ENCODE data around the gene LGR4.

Gene LGR4

DNA sequence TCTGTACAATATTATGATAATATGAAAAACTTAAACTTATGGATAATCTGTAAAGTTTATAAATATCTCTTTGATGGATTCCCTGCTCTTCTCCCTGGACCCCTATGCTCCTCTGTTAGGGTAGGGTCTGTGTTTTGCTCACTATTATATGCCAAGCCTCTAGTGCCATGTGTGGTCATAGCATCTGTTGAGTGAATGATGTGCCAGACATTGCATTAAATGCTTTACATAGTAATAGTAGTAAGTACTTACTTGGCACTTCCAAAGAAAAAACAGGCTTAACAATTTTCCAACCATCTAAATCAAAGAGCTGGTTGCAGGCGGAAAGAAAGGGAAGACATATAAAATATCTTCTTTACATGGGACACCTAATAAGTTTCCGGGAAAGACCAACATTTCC is 46.8 kb downstream of the LGR4 start:
- no peak for DNase-seq

- DNase-seq: no peak
Measured at GRCh38 chr11:27423125-27423524, 49.5 kb downstream of the LGR4 start.

GRCh38 chr11:27421819-27422494 is 50.6 kb downstream of the LGR4 start:
- no peak for DNase-seq

DNA sequence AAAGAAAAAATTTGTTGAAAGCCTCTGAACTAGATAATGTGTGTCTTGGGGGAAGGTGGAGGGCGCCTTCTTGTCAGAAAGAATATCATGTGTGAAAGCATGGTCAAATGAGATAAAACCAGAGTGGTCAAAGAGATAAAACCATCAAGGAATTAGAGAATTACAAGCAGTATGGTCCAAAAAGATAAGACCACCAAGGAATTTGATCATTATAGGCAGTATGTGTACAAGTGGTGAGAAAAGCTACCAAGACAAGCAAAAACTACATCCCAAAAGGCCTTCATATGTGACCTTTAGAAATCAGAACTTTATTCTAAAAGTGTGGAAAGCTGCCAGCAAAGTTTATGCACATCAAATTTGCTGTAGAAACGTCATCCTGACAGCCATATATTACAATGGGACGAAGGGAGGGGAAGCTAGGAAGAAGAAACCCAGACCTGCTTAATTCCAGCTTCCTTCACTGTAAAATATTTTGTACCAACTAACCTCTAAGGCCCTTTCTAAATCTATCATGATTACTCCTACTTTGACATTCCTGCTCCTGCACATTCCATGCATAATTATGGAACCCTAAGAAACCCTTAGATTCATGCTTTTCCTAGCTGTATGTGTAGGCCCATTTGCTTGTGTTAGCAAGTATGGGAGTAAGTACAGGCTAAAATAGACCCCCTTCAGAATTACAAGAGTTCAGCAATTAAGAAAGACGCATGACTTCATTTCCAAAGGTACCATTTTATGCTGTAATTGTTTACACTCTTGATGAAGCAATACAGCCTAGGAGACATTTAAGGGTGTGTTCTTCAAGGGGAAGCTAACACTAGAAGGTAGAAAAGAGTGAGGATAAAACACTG is 51.6 kb downstream of the LGR4 start:
- no peak for DNase-seq

DNA sequence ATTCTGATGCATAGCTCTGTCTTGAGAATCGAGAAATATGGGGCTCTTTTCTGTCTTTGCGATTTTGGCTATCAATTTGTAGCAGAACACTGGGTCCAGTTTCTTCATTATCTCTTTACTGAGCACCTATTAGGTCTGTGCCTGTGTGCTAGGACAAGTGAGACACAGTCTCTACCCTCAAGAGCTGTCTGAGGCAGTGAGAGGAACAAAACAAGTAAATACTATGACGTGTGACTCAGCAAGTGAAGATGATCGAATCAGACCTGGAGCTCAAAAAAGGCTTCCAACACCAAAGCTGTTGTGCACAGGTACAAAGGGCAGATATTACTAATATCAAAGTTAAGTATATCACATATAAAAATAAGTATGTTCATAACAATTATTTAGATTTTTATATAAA is 52.4 kb downstream of the LGR4 start:
- no peak for DNase-seq

GRCh38 chr11:27418356-27418755 is 54.2 kb downstream of the LGR4 start:
- DNase-seq: no peak

DNA sequence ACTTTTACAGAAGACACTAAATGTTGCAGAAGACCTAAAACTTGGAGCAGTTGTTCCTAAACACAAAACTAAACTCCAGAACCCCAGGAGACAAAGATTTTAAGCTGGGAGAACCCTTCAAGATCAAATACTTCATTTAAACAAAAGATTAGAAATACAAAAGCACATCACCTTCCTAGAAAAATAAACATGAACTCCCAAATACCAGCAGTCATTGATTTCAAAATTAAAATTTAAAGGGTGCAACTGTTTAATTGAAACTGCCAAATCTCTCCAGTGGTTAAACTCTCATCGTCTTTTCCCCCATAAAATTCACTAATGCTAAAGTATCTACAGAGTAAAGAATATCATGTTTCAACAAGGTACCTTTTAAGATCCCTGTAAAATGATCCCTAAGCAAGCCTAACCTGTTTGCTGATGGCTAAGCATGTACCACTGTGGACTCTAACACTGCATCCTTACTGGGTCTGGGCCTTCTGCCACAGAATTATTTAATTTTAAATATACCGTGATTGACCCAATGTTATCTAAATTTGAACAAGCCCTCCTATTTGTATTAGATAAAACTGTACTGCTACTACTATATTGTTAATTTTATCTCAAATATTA is 55.9 kb downstream of the LGR4 start:
- no peak for DNase-seq

DNA sequence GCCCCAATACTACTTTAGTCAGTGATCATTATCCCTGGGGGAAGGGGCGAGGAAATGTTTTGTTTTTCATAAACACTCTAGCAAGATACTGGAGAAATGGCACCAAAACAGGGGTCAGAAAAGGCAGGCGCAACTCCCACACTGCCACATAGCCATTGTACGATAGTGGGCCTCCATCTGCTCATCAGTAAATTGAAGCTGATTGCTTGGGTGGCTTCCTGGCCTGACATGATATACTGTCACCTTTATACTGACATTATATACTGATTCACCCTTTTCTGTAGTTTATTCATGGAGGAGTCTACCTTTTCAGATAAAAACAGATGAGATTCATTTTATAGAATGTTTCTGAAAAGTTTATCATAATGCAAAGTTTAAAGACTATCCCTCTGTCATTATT is 57.9 kb downstream of the LGR4 start:
- DNase-seq: no peak

GRCh38 chr11:27413218-27413617 is 59.4 kb downstream of the LGR4 start:
- no peak for DNase-seq

DNA sequence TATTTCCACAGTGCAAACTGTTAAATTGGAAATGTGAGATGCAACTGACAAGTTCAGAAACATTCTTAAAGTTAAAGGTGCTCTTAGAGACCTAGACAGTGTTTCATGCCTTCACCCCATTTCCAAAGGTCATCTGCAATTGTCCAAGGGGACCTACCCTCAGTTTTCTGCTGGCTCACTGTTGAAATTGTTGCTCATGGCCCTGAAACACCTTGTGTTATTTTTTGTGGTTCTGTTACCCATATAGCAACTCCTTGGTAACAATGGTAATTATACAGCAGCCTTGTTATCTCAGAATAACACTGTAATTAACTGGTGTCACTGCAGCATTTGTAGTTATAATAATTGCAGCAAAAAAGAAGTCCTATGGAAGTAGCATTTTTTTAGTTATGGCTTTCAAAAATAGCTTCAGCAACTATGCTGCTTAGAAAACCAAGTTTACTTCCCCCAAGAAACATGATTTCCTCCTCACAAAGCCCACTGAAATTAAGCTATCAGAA is 60.3 kb downstream of the LGR4 start:
- no peak for DNase-seq

- no peak for DNase-seq
Measured at GRCh38 chr11:27411328-27411727, 61.3 kb downstream of the LGR4 start.

GRCh38 chr11:27410272-27410671 is 62.3 kb downstream of the LGR4 start:
- DNase-seq: no peak

DNA sequence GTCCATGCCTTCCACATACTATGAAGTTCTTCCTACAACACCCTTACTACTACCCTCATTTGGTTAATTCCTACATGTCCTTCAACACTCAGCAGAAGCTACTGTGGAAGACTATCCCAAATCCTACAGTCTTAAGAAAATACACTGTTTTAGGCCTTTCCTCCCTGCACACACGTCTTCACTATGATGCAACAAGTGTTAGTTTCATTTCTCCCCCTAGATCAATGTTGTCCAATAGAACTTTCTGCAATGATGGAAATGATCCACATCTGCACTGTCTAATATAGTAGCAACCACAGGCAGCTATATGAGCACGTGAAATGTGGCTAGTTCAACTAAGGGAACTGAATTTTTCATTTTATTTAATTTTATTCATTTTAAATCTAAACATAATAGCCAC is 62.8 kb downstream of the LGR4 start:
- no peak for DNase-seq

GRCh38 chr11:27409049-27409448 is 63.5 kb downstream of the LGR4 start:
- DNase-seq: no peak

GRCh38 chr11:27408246-27408800 is 64.3 kb downstream of the LGR4 start:
- DNase-seq: no peak

DNA sequence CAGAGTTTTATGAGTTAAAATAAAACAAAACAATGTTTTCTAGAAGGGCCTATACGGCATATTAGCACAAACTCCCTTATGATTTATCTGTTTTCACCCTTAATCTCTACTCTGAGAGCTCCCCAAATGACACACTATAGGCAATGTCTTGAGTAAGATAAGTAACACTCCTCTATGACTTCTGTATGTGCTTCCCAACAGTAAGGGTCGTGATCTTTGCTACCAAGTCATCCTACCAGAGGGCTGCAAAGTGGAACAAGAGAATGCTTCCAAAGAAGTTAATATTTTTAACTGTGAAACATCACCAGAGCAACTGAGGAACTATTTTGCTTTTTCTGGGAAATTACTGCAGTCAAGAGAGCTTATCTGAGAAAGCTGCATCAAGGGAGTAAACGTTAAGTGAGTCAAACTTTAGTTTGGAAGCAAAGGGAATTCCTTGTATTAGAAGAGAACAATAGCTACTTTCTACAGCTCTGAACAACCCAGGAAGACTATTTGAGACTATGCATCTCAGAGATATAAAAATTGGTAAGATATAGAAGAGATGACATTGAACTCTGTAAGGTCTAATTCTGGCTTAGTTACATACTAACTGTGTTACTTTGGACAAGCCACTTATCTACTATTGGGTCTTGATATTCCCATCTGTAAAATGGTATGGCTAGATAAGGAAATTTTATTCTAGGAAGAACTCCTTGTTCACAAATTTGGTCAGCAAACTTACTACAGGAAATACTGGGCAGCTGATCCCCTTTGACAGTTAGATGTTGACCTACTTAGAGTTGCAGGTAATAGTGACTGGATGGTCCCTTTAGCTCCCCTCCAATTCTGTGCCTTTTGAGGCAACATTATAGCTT is 65.9 kb downstream of the LGR4 start:
- DNase-seq: no peak

DNA sequence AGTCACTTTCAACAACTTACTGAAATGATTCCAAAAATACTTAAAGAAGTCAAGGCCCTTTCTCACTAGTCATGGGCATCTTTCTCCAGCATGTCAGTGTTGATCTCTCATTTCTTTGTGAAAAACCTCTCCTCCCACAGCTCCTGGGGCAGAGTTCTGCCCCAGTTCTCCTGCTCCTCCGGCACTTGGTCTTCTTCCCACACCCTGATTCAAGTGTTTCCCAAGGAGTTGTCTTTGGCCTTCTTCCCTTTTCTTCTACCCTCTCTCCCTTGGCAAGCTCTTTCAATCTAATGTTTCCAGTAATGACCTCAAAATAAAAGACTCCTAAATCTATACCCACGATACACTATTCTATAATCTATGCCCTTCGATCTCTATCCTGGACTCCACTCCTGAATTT is 67.5 kb downstream of the LGR4 start:
- no peak for DNase-seq

DNA sequence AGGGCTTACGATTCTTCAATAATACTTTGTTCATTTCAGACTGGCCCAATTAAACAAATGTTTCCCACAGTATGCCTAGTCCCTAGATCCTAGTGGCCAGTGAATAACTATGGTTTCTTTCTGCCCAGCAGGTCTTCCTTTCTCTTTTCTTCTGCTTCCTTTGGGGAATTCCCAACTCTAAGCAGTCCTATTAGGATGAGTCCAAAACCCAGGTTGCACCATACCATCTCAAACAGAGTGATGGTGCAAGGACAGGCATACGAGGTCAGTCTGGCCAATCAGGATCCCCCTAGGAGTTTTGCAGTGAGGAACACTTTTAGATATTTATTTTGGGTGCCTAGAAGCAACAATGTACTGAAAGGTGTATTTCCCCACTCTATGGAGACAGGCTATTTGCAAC is 68.2 kb downstream of the LGR4 start:
- no peak for DNase-seq

DNA sequence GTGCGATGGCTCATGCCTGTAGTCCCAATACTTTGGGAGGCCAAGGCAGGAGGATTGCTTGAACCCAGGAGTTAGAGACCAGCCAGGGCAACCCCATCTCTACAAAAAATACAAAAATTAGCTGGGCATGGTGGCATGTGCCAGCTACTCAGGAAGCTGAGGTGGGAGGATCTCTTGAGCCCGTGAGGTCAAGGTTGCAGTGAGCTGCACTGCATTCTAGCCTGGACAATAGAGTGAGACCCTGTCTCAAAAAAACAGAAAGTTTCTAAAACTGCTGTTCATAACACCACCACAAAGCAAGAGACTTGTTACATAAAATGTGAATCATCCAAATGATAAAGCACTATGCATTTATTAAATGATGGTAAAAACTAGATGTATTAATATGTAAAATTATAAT is 69.4 kb downstream of the LGR4 start:
- DNase-seq: no peak

DNA sequence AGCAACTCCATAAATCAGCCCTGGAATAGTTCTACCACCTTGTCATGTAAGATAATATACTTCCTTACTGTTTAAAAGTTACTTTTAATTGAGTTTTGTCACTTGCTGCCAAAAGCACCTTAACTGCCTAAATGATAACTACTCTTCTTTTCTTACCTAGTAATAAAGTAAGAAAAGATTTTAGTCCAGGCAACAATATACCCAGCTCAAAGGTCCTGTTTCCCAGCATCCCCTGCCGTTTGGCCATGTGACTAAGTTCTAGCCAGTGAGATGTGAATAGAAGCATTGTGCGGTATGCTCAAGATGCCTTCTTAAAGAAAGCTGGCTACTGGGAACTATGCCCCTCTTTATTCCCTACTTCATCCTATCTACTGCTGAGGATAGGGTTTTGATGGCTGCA is 70.1 kb downstream of the LGR4 start:
- DNase-seq: no peak

GRCh38 chr11:27401833-27402316 is 70.7 kb downstream of the LGR4 start:
- DNase-seq: no peak

DNA sequence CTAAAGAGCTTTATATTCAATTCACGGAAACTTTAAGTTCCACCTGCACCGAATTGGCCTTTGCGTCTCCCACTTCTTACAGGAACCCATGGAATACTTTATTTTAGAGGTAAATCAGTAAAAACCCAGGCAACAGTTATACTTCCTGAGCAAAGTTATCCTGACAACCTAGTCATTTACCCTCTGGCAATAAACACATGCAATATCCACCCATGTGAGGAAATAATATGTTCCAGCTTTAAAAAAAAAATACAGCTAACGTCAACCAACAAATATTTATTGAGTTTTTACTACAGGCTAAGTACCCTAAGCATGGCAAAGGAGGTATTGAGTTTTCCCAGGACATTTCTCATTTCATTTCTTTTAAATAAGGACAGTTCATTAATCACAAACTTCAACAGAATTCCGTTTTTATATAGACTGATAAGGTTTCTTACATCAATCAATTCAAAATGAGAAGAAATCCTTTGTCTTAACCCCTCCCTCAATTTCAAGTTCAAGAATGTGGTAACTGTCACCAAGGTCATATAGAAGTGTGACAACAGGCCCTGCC is 71.2 kb downstream of the LGR4 start:
- DNase-seq: no peak
